HUES48 (cell line): Measurements from ENCODE around the gene SH3RF3.

Source experiments
- H3K27ac ChIP-seq: one replicate; pipeline ENCODE4 v1.7.0; 2013; ENCODE audit warnings: low read depth, low read length, inconsistent platforms
- H3K27me3 ChIP-seq: 2 replicates; pipeline ENCODE4 v1.6.1; 2013; ENCODE audit warnings: mild to moderate bottlenecking, low read length; ENCODE audit not compliant: control insufficient read depth, insufficient read depth
- H3K36me3 ChIP-seq: 2 replicates; pipeline ENCODE4 v1.6.1; 2013; ENCODE audit warnings: low read length; ENCODE audit not compliant: control insufficient read depth, insufficient read depth
- H3K4me1 ChIP-seq: 2 replicates; pipeline ENCODE4 v1.6.1; 2013; ENCODE audit warnings: mild to moderate bottlenecking, low read length; ENCODE audit not compliant: control insufficient read depth, insufficient read depth
- H3K4me3 ChIP-seq: 2 replicates; pipeline ENCODE4 v1.5.1; 2013; ENCODE audit warnings: mild to moderate bottlenecking, low read depth, low read length
- H3K9ac ChIP-seq: 2 replicates; pipeline ENCODE4 v1.6.1; 2013; ENCODE audit warnings: mild to moderate bottlenecking, low read depth, low read length, moderate library complexity
- H3K9me3 ChIP-seq: 2 replicates; pipeline ENCODE4 v1.6.1; 2013; ENCODE audit warnings: low read length; ENCODE audit not compliant: control insufficient read depth, insufficient read depth

SH3RF3 gene

GRCh38 chr2:109211315-109211714 lies 82.3 kb downstream of the SH3RF3 start:
- Histone ChIP-seq H3K9ac (no peak overlapping the region), H3K27me3 (no peaks in the 10 kb centered on the region), H3K27ac (no peak overlapping the region), H3K4me1 (no peaks in the 10 kb centered on the region), H3K36me3 (no peaks in the 10 kb centered on the region), H3K9me3 (no peaks in the 10 kb centered on the region), H3K4me3 (no peak overlapping the region)

- Histone ChIP-seq H3K9me3 (no peaks in the 10 kb centered on the region), H3K36me3 (no peaks in the 10 kb centered on the region), H3K4me3 (no peak overlapping the region), H3K27me3 (no peaks in the 10 kb centered on the region), H3K4me1 (no peaks in the 10 kb centered on the region), H3K9ac (no peak overlapping the region), H3K27ac (no peak overlapping the region)
Observed at GRCh38 chr2:109212836-109213563, 84.0 kb downstream of the SH3RF3 start.

GRCh38 chr2:109213646-109214433 lies 84.8 kb downstream of the SH3RF3 start:
- H3K9me3 ChIP-seq: no peaks in the 10 kb centered on the region
- no peaks in the 10 kb centered on the region for H3K27me3 ChIP-seq
- H3K27ac ChIP-seq: no peak overlapping the region
- H3K4me3 ChIP-seq: no peak overlapping the region
- H3K4me1 ChIP-seq: no peaks in the 10 kb centered on the region
- H3K36me3 ChIP-seq: no peaks in the 10 kb centered on the region
- no peak overlapping the region for H3K9ac ChIP-seq

- no peaks in the 10 kb centered on the region for H3K36me3 ChIP-seq
- no peaks in the 10 kb centered on the region for H3K9me3 ChIP-seq
- H3K4me1 ChIP-seq: no peaks in the 10 kb centered on the region
- H3K4me3 ChIP-seq: no peak overlapping the region
- no peak overlapping the region for H3K27ac ChIP-seq
- no peak overlapping the region for H3K9ac ChIP-seq
- no peaks in the 10 kb centered on the region for H3K27me3 ChIP-seq
Observed at GRCh38 chr2:109214651-109215371, 85.8 kb downstream of the SH3RF3 start.

- Histone ChIP-seq H3K36me3 (no peaks in the 10 kb centered on the region), H3K9ac (no peak overlapping the region), H3K9me3 (no peaks in the 10 kb centered on the region), H3K27ac (no peak overlapping the region), H3K4me3 (no peak overlapping the region), H3K4me1 (no peaks in the 10 kb centered on the region), H3K27me3 (no peaks in the 10 kb centered on the region)
Observed at GRCh38 chr2:109215866-109216265, 86.9 kb downstream of the SH3RF3 start.

- no peak overlapping the region for H3K9ac ChIP-seq
- no peak overlapping the region for H3K4me3 ChIP-seq
- H3K9me3 ChIP-seq: no peaks in the 10 kb centered on the region
- H3K4me1 ChIP-seq: no peaks in the 10 kb centered on the region
- no peaks in the 10 kb centered on the region for H3K27me3 ChIP-seq
- H3K27ac ChIP-seq: no peak overlapping the region
- H3K36me3 ChIP-seq: no peaks in the 10 kb centered on the region
Observed at GRCh38 chr2:109216332-109216731, 87.3 kb downstream of the SH3RF3 start.

GRCh38 chr2:109217362-109218086 lies 88.5 kb downstream of the SH3RF3 start:
- Histone ChIP-seq H3K4me3 (no peak overlapping the region), H3K4me1 (no peaks in the 10 kb centered on the region), H3K27ac (no peak overlapping the region), H3K36me3 (no peaks in the 10 kb centered on the region), H3K9ac (no peak overlapping the region), H3K27me3 (no peaks in the 10 kb centered on the region), H3K9me3 (no peaks in the 10 kb centered on the region)

GRCh38 chr2:109218087-109218791 lies 89.2 kb downstream of the SH3RF3 start:
- H3K9me3 ChIP-seq: no peaks in the 10 kb centered on the region
- H3K36me3 ChIP-seq: no peaks in the 10 kb centered on the region
- H3K27me3 ChIP-seq: no peaks in the 10 kb centered on the region
- no peak overlapping the region for H3K27ac ChIP-seq
- no peaks in the 10 kb centered on the region for H3K4me1 ChIP-seq
- H3K9ac ChIP-seq: no peak overlapping the region
- H3K4me3 ChIP-seq: no peak overlapping the region

GRCh38 chr2:109218792-109219126 lies 89.8 kb downstream of the SH3RF3 start:
- no peak overlapping the region for H3K9ac ChIP-seq
- no peaks in the 10 kb centered on the region for H3K36me3 ChIP-seq
- no peaks in the 10 kb centered on the region for H3K9me3 ChIP-seq
- no peaks in the 10 kb centered on the region for H3K27me3 ChIP-seq
- no peak overlapping the region for H3K4me3 ChIP-seq
- no peak overlapping the region for H3K27ac ChIP-seq
- H3K4me1 ChIP-seq: no peaks in the 10 kb centered on the region

- Histone ChIP-seq H3K4me3 (no peak overlapping the region), H3K9me3 (no peaks in the 10 kb centered on the region), H3K27me3 (no peaks in the 10 kb centered on the region), H3K9ac (no peak overlapping the region), H3K36me3 (no peaks in the 10 kb centered on the region), H3K27ac (no peak overlapping the region), H3K4me1 (no peaks in the 10 kb centered on the region)
Observed at GRCh38 chr2:109220860-109221259, 91.9 kb downstream of the SH3RF3 start.
